Fibroblast of skin of abdomen (primary cell): ENCODE measurements around the gene TYRO3.

Experiments used
- DNase-seq: peaks from one replicate; pipeline ENCODE4 v3.0.0-alpha.2; 2013

The TYRO3 gene

GRCh38 chr15:41606997-41607396 is 48.0 kb downstream of the TYRO3 start:
- peak; percentile 93 for DNase-seq

GRCh38 chr15:41609123-41609522 is 50.1 kb downstream of the TYRO3 start:
- DNase-seq = no peak

GRCh38 chr15:41610048-41610447 is 51.0 kb downstream of the TYRO3 start:
- DNase-seq = no peak

DNA sequence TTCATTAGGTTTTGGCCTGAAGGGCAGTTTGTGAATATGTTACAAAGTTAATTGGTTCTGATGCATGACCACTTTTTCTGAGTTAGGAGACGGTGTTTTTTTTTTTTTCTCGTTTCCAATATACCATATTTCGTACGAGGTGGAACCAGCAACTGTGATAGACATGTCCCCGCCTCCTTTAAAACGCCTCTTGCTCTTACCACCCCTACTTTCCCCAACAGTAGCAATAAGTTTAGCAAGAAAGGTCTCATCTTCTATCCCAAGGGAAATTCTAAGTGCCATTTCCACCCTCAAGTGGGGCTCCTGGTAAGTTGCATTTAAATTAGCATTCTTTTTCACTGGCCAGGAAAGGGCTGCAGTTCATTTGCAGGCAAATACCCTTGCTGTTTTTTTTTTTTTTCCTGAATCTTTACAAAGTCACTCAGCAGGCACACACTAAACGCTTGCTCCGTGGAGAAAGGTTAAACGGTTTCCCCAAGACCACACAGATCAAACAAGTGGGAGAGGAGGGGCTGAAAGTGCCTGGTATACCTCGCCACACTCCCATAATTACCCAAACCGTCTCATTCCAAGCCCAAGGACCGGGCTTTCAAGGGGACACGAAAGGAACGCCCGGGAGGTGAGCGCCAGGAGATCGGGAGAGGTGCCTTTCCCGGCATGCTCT is 61.7 kb downstream of the TYRO3 start:
- DNase-seq = no peak

DNA sequence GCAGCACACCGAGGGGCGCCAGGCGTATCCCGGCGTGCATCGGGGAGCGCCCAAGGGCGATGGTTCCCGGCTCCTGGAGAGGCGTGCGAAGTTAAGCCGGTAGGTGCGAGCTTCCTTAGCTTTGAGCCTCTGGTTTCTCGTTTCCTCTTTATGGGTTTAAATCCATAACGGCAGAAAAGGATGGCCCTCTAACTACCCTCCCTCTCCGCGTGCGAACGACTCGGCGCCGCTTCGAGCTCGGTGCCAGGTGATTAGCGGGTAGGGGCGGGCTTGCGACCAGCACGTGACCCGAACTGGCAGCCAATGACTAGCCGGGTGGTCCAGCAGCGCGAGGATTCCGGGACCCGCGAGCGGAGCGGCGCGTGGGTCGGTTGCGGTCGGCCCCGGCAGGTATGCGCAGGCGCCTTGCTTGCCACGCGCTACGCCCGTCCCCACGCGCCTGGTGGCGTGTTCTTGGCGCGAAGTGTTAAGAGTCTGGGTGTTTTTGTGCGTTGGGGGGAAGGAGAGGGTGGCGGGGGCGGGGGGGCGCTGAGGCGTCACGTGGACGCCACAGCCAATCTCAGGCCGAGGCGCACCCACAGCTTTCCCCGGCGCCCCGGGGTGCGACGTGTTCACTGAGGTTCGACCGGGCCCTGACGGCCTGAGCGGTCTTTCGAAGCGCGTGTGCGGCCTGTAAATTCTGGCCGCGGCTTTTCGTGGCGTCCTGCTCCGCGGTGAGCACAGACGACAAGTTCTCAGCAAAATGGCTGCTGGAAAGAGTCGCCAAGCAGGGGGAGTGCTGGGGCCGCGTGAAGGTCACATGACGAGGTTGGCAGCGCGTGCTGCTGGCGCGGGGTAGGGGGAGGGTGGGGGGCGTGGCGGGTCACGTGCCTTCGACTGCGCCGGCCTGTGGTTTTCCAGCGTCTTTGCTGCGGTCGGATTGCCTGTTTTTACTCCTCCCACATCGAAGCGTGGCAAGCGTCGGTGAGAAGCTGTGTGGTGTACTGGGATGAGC is 62.5 kb downstream of the TYRO3 start:
- DNase-seq = peak; percentile 86

GRCh38 chr15:41622901-41623300 is 63.9 kb downstream of the TYRO3 start:
- no peak for DNase-seq

GRCh38 chr15:41627203-41627602 is 68.2 kb downstream of the TYRO3 start:
- DNase-seq = no peak

DNA sequence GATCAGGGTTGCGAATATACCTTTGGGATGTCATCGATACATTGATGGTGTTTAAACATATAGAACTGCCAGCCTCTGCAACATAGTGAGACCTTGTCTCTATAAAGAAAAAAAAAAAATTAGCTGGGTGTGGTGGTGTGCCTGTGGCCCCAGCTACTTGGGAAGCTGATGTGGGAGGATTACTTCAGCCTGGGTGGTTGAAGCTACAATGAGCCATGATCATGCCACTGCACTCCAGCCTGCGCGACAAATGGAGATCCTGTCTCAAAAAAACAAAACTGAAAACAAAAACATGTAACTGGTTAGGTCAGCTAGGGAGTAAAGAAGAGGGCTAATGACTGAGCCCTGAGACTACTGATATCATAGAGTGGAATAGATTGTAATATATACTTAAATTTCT is 70.5 kb downstream of the TYRO3 start:
- DNase-seq = no peak

GRCh38 chr15:41629883-41630282 is 70.9 kb downstream of the TYRO3 start:
- no peak for DNase-seq

GRCh38 chr15:41630616-41631217 is 71.7 kb downstream of the TYRO3 start:
- DNase-seq = no peak

DNA sequence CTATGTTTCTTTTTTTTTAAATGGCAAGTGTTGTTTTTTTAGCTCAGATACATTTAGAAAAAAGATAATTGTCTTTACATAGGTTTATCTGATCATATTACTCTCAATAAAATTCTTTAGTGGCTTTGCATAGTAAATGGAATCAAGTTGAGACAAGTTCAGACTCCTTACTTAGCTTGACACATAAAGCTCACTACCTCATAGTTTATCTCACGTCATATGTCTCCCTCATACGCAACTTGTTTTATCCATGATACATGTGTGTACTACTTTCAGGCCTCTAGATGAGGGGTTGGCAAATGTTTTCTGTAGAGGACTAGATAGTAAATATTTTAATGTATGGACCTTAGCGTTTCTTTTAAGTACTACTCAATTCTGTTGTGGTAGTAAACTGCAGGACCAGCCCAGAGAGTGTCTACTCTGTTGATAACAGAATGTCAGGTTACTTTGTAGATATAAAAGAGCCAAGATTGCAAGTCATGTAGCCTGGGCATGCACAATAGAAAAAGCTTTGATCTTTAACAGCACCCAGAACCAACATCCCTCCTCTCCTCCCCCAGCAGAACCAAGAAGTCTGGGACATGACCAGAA is 73.0 kb downstream of the TYRO3 start:
- no peak for DNase-seq
